Measurements from ENCODE around the gene CYP51A1.
"Not testable (repeated sequence)": the region's sequence is repeated elsewhere in the genome, so short reads cannot be mapped to it uniquely, and the experiment has no call there.

Gene CYP51A1

DNA sequence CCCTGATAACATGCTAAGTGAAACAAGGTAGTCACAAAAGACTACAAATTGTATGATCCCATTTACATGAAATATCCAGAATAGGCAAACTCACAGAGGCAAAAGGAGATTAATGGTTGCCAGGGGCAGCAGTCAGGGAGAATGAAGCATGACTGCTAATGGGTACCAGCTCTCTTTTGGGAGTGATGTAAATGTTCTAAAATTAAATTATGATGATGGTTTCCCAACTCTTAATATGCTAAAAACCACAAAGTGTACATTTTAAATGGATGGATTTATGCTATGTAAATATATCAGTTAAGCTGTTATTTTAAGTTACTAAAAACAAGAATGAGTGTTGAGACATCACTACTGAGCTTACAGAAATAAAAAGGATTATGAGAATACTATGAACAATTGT, 12.6 kb downstream of the CYP51A1 start:
- DNase-seq = no peak

DNA sequence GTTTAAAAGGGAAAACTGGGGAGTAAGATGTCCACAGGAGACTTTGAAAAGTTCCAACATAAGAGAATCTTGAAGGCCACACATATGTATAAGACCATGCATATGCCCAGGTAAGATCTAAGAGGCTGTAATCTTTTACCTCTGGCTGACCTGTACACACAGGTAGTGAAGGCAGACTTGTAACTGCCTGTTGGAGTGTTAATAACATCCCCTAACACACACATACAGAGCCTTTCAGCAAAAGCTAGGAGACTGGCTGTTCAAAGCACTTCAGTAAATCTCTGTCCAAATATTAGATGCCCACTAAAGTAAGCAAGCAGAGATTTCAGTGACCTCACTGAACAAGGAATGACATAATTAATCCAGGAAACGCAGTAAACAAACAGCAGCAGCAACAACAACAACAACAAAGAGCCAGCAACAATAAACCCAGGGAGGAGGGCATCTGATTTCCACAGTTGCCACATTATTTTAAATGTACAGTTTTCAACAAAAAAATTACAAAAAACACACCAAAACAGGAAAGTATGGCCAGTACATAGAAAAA, 15.0 kb downstream of the CYP51A1 start:
- DNase-seq = no peak

DNA sequence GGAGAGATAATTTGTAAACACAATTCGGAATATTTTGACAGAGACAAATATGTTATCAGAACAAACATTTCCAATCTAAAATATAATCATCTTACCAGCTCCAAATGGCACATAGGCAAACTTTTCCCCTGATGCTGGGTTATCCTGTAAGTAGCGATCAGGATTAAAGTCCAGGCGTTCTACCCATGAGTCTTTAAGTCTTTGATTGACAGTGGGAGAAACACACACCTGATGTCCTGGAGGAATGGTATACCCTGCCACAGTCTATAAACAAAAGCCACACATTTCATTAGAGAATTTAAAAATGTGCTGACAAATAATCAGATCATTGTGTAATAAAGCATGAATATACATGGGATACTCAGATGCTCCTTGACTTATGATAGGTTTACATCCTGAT, 17.3 kb downstream of the CYP51A1 start:
- no peak for DNase-seq

DNA sequence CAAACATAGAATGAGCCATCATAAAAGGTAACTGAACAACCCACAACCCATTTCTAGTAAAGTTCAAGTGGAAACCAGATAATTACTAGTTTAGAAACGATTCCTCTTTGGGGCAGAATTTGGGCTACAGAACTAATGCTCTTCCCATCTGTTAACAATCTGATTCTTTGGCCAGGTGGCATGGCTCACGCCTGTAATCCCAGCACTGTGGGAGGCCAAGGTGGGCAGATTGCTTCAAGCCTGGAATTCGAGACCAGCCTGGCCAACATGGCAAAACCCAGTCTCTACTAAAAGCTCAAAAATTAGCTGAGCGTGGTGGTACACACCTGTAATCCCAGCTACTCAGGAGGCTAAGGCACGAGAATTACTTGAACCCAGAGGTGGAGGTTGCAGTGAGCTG, 18.5 kb downstream of the CYP51A1 start:
- DNase-seq = no peak

- no peak for DNase-seq
Observed at GRCh38 chr7:92110857-92111256, 23.4 kb downstream of the CYP51A1 start.

- DNase-seq = no peak
Observed at GRCh38 chr7:92108821-92109220, 25.5 kb downstream of the CYP51A1 start.

DNA sequence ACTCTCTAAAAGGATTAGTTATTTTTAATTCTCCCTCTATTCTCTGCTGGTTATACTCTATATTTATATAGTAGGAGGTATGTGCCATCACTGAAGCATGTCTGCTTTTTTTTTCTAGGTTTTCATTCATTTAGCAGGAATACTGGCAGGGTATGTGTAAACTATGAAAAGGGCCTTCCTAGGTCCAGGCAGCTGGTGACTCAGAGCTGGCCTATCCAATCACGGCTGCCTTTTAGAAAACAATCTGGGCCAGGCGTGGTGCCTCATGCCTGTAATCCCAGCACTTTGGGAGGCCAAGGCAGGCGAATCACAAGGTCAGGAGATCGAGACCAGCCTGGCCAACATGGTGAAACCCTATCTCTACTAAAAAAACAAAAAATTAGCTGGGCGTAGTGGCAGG, 31.4 kb downstream of the CYP51A1 start:
- DNase-seq = not testable (repeated sequence)

GRCh38 chr7:92100534-92100933, 33.7 kb downstream of the CYP51A1 start:
- DNase-seq = no peak

GRCh38 chr7:92095380-92095779, 38.9 kb downstream of the CYP51A1 start:
- DNase-seq = no peak

DNA sequence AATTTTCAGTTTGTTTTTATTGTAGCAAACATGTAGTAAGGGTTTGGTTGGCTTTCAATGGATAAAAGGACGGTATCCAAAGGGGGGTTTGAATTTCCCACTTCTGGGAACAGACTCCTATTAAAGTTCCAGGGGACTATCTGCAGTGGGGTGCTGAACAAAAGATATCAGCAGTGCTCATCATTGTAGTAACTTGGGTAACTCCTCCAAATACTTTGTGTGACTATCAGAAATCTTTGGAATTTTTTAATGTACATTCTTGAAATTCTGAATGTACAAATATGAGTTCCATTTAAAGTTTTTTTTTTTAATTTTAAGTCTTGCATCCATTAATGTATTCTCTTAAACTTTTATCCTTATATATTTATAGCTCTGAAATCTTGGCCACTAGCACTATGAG, 42.1 kb downstream of the CYP51A1 start:
- no peak for DNase-seq

GRCh38 chr7:92088266-92088665, 46.0 kb downstream of the CYP51A1 start:
- DNase-seq = no peak

- DNase-seq = not testable (repeated sequence)
Observed at GRCh38 chr7:92083922-92084321, 50.4 kb downstream of the CYP51A1 start.

GRCh38 chr7:92076509-92076908, 57.8 kb downstream of the CYP51A1 start:
- no peak for DNase-seq

DNA sequence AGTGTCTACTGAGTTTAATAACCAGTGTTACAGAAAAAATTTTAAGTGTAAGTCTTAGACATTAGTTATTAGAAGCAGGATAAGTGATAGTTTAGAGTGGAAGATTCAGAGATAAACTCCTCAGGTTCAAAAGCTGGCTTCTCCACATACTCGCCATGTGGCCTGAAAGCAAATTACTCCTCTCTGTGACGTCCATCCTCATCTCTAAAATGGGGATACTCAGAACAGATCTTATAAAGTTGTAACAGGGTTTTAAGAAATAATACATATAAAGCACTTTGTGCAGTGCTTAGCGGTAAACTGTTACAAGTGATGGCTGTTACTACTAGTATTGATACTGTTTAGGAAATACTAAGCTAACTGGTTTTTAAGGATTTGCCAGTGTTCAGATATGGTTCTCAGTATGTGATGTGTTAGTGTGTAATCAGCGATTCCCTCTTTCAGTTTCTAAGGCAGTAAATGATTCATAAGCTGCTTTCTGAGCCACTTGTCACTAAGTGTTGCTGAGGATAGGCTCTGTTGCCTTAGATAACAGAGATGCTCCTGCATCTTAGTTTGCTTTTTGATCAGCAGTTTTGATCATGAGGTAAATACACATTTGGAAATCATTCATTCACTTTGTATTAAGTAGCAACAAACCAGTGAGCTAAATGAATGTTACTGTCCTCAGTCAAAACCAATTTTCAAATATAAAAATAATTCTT, 58.7 kb downstream of the CYP51A1 start:
- DNase-seq = no peak

- DNase-seq = no peak
Observed at GRCh38 chr7:92072708-92073107, 61.6 kb downstream of the CYP51A1 start.

- no peak for DNase-seq
Observed at GRCh38 chr7:92072121-92072520, 62.2 kb downstream of the CYP51A1 start.

GRCh38 chr7:92071032-92071431, 63.2 kb downstream of the CYP51A1 start:
- no peak for DNase-seq

- DNase-seq = no peak
Observed at GRCh38 chr7:92064438-92065029, 69.7 kb downstream of the CYP51A1 start.

All from islet precursor cell (in vitro differentiated cells).